Measurements from ENCODE around the gene NPHP1.
"Not testable (repeated sequence)": the region's sequence is repeated elsewhere in the genome, so short reads cannot be mapped to it uniquely, and the experiment has no call there.

Gene NPHP1

GRCh38 chr2:110204408-110205385, at the start of gene NPHP1:
Gene NPHP1, minus strand, starts transcription at chr2:110205013. Its CDS starts 45 bp downstream, at chr2:110204968.
- peak; percentile 84 for DNase-seq (ENCODE audit: low read depth)

DNA sequence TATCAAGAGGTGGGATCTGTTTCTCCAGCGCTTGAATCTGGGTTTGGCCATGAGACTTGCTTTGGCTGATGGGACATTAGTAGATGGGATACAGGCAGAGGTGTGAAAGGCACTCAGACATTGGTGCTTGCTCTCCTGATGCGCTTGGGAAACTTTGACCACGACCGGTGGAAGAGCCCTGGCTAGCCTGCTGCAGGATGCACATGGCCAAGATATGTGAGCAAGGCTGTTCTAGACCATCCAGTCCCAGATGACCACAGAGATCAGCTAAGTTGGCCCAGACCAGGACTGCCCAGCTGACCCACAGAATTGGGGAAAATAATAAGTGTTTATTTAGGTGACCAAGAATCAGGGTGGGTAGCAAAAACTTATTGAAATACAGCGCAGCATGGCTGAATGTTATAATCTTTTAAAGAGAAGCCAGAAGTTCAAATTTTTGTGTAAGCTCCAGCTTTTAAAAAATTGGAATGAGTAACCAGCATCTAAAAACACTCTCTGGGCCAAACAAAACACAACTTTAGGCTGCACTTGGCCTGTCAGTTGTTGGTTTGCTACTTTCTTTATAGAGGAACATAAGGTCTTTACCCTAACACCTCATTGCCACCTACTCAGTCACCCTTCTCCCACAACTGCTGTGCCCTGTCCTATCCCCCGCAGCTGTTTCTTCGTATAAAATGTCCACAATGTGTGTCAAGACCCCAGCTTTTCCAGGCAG, 43.4 kb upstream of the NPHP1 start:
- peak; percentile 4 for DNase-seq (ENCODE audit: low read depth)

- DNase-seq (ENCODE audit: low read depth) = not testable (repeated sequence)
Measured at GRCh38 chr2:110245488-110246435, 40.9 kb upstream of the NPHP1 start.

- DNase-seq (ENCODE audit: low read depth) = not testable (repeated sequence)
Measured at GRCh38 chr2:110243283-110243682, 38.5 kb upstream of the NPHP1 start.

- DNase-seq (ENCODE audit: low read depth) = not testable (repeated sequence)
Measured at GRCh38 chr2:110234514-110234913, 29.7 kb upstream of the NPHP1 start.

DNA sequence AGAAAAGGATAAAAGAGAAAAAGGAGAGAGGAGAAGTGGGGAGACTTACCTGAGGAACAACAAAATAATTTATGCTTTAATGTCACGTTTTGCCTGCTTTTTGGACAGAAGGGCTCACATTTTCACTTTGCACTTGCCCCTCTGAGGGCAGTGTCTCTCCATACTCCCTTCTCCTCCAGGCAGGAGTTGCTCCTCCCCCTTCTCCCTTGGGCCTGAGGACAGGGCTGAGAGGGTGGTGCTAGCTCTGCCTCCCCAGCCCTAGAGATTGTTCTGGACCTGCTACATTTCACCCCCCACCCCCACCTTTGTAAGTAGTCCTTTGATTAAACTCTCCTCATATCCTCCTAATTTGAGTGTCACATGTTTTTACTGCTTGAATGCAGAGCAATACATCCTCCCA, 25.1 kb upstream of the NPHP1 start:
- DNase-seq (ENCODE audit: low read depth) = not testable (repeated sequence)

DNA sequence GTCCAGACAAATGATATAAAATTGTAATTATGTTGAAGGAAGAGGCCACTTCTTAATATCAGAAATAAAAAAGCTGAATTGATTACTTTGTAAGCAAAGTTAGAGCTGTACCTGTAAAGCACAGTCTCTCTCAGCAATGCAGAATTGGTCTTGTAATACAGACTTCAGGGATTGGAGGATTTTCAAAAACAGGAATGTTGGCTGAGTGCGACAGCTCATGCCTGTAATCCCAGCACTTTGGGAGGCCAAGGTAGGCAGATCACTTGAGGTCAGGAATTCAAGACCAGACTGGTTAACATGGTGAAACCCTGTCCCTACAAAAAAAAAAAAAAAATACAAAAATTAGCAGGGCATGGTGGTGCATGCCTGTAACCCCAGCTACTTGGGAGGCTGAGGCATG, 17.8 kb upstream of the NPHP1 start:
- not testable (repeated sequence) for DNase-seq (ENCODE audit: low read depth)

GRCh38 chr2:110221938-110222337, 17.1 kb upstream of the NPHP1 start:
- no peak for DNase-seq (ENCODE audit: low read depth)

- DNase-seq (ENCODE audit: low read depth) = no peak
Measured at GRCh38 chr2:110220190-110220564, 15.4 kb upstream of the NPHP1 start.

GRCh38 chr2:110219496-110220189, 14.8 kb upstream of the NPHP1 start:
- DNase-seq (ENCODE audit: low read depth) = peak; percentile 24

DNA sequence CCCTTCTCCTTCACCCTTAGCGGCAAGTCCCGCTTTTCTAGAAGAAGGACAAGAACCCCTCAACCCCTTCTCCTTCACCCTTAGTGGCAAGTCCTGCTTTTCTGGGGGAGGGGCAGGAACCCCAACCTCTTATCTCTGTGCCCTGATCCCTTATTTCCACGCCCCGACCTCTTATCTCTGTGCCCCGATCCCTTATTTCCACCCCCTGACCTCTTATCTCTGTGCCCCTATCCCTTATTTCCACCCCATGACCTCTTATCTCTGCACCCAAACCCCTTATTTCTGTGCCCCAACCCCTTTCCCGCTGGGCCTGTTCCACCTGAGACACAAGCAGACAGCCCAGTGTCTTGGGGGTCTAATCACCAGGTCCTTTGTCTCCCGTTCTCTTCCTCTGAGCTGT, 14.1 kb upstream of the NPHP1 start:
- DNase-seq (ENCODE audit: low read depth) = not testable (repeated sequence)

- peak; percentile 29 for DNase-seq (ENCODE audit: low read depth)
Measured at GRCh38 chr2:110216803-110217202, 12.0 kb upstream of the NPHP1 start.

DNA sequence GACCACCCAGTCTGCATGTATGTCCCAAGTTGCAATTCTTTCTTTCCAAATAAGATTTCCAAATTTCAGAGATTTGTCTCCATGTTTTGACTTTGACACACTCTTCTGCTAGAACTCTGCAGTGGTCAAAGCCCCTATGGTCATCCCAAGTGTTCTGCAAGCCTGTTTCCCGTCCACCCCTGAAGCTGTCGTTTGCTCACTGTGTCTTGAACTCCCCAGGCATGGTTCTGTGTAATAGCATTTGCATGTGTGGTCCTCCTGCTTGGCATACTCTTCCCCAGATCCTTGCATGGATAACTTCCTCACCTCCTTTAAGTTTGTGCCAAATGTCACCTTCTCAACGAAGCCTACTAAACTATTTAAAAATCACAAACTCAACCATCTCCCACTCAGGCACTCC, 11.4 kb upstream of the NPHP1 start:
- DNase-seq (ENCODE audit: low read depth) = no peak

GRCh38 chr2:110215566-110216158, 10.8 kb upstream of the NPHP1 start:
- DNase-seq (ENCODE audit: low read depth) = peak; percentile 8

DNA sequence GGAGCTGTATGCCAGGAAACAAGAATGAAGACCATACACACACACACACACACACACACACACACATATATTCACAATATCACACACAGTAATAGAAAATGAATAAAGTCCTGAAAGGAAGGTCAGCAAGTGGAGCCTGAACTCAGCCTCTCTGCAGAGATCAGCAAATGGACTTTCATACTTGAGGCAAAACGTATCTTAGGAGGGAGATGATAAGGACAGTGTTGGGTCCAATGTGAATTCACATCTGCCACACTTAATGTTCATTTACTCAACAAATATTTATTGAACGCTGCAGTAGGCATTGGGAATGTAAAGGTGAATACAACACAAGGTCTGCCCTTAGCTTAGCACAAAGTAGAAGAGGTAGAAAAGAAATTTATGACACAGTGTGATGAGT, 10.3 kb upstream of the NPHP1 start:
- DNase-seq (ENCODE audit: low read depth) = no peak

GRCh38 chr2:110213522-110213921, 8.7 kb upstream of the NPHP1 start:
- not testable (repeated sequence) for DNase-seq (ENCODE audit: low read depth)

- peak; percentile 63 for DNase-seq (ENCODE audit: low read depth)
Measured at GRCh38 chr2:110211938-110212858, 7.4 kb upstream of the NPHP1 start, which contains the start of gene MTLN. Gene MTLN, minus strand, starts transcription at chr2:110212547. Its CDS starts 22 bp downstream, at chr2:110212525.

GRCh38 chr2:110205660-110206455, 1.0 kb upstream of the NPHP1 start:
- DNase-seq (ENCODE audit: low read depth) = no peak

DNA sequence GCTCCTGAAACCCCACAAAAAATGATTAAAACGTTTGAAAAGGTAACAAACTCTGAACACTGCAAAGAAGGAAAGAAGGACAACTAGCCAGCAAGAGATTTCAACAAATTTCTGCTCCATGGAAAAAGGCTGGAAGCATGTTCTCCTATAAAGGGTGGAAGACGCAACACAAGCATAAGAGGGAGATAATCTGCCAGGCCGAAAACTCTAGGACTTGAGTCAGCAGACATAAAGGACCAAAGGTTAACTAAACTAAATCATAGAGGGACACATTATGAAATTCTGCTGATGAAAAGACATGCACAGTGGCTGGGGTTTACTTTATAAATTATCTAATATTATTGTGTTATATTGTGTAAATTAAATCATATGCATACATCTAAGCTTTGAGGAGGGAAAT, 6.8 kb downstream of the NPHP1 start:
- DNase-seq (ENCODE audit: low read depth) = no peak

Measured in fibroblast of gingiva (primary cell).